Measurements from ENCODE around the gene CDCA5. TPM values are rescaled to one million over a fixed set of nuclear protein-coding genes. Genes with fewer than 3 reads are reported as not detected.

Gene CDCA5
- polyA plus RNA-seq (ENCODE audit: insufficient read length) = 8.1 TPM

GRCh38 chr11:65083834-65084597 lies at the start of gene CDCA5, which contains the start of gene ZFPL1:
TSS of gene CDCA5 (minus strand) at chr11:65084040. CDS start at chr11:65083978, 62 bp downstream.
TSS of gene ZFPL1 (plus strand) at chr11:65084222. CDS start at chr11:65084699, 477 bp downstream.
- DNase-seq (ENCODE audit: low read depth) = peak; percentile 92

- DNase-seq (ENCODE audit: low read depth) = no peak
These were observed 49.3 kb upstream of the CDCA5 start for GRCh38 chr11:65132988-65133700.

DNA sequence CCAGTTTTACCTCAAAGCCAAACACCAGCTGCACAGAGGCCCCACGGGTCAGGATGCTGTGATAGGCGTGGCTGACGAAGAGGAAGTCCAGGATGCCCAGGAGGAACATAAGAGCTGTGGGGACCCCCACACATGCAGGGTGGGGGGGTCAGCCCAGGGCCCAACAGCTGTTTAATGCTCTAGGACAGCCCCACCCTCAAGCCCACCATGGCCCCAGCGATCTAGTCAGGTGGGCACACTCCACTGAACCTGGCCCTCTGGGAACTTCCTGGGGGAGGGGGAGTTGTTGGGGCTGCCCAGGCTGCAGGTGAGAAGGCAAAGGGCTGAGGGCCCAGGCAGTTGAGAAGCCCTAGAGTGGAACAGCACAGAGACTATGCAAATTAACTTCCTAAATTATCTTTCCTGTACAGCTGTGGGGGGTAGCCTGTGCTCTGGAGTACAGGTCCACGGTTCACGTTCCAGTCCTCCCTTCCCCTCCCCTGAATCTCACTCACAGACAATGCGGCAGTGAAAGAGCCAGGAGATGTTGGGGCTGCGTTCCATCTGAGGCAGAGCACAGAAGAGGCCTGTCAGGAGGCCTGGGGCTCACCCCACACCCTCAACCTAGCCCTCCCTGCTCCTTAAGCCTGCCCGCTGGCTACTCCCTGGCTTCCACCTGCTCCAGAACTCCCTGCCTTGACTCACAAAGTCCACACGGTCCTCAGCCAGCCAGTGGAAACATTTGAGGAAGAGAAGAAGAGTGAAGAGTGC lies 48.6 kb upstream of the CDCA5 start:
- DNase-seq (ENCODE audit: low read depth) = no peak

DNA sequence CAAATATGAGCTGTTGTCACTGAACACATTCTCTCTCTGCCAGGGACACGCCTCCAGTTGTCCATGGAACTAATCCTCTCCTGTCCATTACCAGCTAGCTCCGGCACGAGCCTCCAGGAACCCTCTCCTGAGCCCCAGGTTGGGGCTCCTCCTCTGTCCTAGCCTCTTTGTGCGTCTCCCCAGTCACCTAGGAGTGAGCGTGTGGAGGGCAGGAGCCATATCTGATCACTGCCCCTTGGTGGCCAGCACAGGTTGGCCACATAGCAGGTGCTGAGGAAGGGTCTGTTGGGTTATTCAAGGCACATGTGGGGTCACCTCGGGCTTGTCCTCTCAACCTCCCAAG lies 48.0 kb upstream of the CDCA5 start:
- no peak for DNase-seq (ENCODE audit: low read depth)

- DNase-seq (ENCODE audit: low read depth) = no peak
These were observed 47.6 kb upstream of the CDCA5 start for GRCh38 chr11:65131417-65131776.

GRCh38 chr11:65130631-65131416 lies 47.0 kb upstream of the CDCA5 start:
- no peak for DNase-seq (ENCODE audit: low read depth)

GRCh38 chr11:65129649-65130441 lies 46.0 kb upstream of the CDCA5 start:
- no peak for DNase-seq (ENCODE audit: low read depth)

DNA sequence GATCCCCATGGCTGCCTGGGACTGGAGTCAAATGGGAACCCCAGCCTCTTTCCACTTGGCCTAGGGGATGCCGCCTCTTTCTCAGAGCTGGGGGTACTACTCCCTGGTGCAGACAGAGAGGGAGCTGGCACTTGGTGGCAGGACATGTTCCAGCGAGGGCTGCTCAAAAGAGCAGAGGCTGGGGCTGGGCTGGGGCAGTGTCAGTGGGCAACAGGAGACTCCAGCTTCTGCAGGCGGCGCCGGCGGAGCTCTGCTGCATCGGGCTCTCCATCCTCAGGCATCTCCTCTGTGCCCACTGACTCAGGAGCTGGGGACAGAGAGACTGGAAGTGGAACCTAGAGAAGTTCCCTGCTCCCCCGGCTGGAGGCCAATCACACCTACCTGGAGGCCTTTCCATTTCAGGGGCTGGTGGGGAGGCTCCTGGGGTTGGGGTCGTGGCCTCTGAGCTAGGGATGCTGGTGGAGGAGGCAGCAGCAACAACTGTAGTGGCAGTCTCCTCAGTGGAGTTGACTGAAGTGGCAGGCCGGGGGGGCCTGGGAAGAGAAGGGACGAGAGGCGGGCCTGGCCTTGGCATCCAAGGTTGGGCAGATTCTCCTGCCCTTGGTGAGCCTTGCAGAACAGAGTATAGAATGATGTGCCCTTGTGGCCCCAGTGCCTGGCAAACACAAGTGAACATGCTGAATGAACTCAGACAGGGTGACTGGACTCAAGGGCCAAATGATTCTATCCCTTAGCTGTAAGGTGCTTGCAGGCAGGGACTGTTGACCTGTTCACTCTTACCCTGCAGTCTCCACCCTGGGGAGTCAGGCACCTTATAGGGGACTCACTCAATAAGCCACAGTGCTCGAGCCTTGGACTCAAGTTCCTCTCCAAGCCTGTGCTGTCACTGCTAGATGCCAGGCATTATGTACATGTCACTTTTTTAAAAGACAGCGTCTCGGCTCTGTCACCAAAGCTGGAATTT lies 44.6 kb upstream of the CDCA5 start:
- no peak for DNase-seq (ENCODE audit: low read depth)

GRCh38 chr11:65127473-65128181 lies 43.8 kb upstream of the CDCA5 start:
- DNase-seq (ENCODE audit: low read depth) = no peak

- no peak for DNase-seq (ENCODE audit: low read depth)
These were observed 42.9 kb upstream of the CDCA5 start for GRCh38 chr11:65126624-65127274.

DNA sequence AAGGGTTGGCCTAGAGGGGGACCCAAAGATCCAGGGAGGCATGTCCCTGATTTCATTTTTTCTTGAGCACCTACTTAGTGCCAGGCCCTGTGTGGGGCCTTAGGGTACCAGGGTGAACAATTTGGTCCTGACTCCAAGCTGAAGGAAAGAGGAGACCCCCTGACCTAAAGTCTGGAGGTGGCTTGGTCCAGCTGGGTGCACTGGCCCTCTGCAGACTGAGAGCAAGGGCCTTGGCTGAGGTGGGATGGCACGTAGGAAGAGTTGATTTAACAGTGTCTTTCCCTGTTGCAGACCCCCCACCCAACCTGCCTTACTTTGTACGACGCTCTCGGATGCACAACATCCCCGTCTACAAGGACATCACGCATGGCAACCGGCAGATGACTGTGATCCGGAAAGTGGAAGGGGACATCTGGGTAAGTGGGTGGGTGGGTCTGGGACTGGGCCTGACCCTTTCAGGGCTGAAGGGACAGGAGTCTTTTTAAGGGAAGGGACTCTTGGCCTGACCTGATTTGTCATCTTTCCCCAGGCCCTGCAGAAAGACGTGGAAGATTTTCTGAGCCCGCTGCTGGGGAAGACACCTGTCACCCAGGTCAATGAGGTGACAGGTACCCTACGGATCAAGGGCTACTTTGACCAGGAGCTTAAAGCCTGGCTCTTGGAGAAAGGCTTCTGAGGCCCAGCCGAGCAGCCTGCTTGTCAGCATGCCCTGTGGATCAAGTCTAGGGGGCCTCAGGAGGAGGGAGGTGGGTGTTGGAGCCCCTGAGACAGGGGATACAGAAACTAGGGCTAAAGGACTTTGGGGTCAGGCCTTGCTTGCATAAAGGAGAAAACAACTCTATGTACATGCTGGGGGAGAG lies 41.6 kb upstream of the CDCA5 start:
- DNase-seq (ENCODE audit: low read depth) = no peak

- DNase-seq (ENCODE audit: low read depth) = no peak
These were observed 40.8 kb upstream of the CDCA5 start for GRCh38 chr11:65124480-65125196.

DNA sequence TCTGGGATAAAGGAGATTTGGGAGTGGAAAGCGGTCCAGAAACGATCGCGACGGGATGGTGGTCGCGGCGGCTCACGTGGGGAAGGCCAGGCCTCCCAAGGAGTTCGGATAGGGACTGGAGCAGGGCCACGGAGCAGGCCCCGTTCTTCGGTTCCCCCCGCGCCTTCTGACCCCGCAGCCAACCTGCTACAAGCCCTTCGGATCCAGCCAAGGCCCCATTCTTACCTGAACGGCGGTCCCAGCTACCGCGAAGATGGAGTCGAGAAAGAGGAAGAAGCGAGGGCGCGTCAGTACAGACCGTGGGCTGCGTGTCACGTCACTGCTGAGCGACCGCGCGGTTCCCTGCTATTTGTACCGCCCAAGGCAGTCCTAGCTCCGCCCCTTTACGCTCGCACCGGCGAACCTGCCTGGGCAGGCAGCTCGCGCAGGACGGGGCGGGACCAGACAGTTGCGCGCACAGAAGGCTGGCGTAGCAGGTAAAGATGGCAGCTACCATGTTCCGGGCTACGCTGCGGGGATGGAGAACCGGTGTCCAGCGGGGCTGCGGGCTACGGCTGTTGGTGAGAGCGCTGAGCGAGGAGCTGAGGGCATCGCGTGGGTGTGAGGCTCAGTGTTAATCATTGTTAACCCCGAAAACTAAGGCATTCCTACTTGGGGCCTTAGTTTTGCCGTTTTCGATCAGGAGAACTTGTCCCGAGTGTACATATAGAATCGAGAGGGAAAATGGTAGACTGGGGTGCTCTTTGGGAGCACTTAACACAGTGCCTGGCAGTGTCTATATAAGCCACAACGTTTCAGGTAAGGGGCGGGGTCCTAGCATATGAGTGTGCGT lies 38.2 kb upstream of the CDCA5 start, which contains the start of the genes FAU and MRPL49:
Gene FAU (minus strand): TSS at position 270 of the 832 bp plus-strand sequence. CDS start 321 bp downstream, outside the sequence.
Gene MRPL49 (plus strand): TSS at position 457 of the 832 bp plus-strand sequence. CDS start 26 bp downstream, at position 483.
- DNase-seq (ENCODE audit: low read depth) = peak; percentile 91

- DNase-seq (ENCODE audit: low read depth) = no peak
These were observed 37.6 kb upstream of the CDCA5 start for GRCh38 chr11:65121447-65121864.

GRCh38 chr11:65120831-65121230 lies 37.0 kb upstream of the CDCA5 start:
- DNase-seq (ENCODE audit: low read depth) = no peak

GRCh38 chr11:65119670-65119995 lies 35.8 kb upstream of the CDCA5 start:
- DNase-seq (ENCODE audit: low read depth) = no peak

Measured in forelimb muscle (tissue), 1 donor.